MM.1S (cell line): Measurements from ENCODE around the gene HNRNPA1.

Experiments
- DNase-seq: peaks from one replicate; pipeline ENCODE4 v3.0.0-alpha.2; 2015
- H2AFZ ChIP-seq: fragments of 300-600 bp; sonication (generic); 2 replicates; pipeline ENCODE4 v1.6.0; 2016; ENCODE audit warnings: antibody characterized with exemption, low read length
- H3F3A ChIP-seq: fragments of 300-600 bp; sonication (generic); 2 replicates; pipeline ENCODE4 v1.6.1; 2016; ENCODE audit warnings: mild to moderate bottlenecking, antibody characterized with exemption, low read length, moderate library complexity, mixed read lengths; ENCODE audit not compliant: insufficient read depth
- H3K27ac ChIP-seq: fragments of 300-600 bp; sonication (generic); 2 replicates; pipeline ENCODE4 v1.5.1; 2016; ENCODE audit warnings: mild to moderate bottlenecking, low read length
- H3K27me3 ChIP-seq: fragments of 300-600 bp; sonication (generic); replicated peaks from 2 replicates; pipeline ENCODE4 v1.6.0; 2016; ENCODE audit warnings: low read length; ENCODE audit not compliant: insufficient read depth
- H3K36me3 ChIP-seq: fragments of 300-600 bp; sonication (generic); replicated peaks from 2 replicates; pipeline ENCODE4 v1.6.1; 2016; ENCODE audit warnings: mild to moderate bottlenecking, low read length, mixed read lengths; ENCODE audit not compliant: insufficient read depth
- H3K4me1 ChIP-seq: fragments of 300-600 bp; sonication (generic); 2 replicates; pipeline ENCODE4 v1.6.1; 2016; ENCODE audit warnings: low read length, mixed read lengths
- H3K4me2 ChIP-seq: fragments of 300-600 bp; sonication (generic); 2 replicates; pipeline ENCODE4 v1.6.0; 2016; ENCODE audit warnings: low read depth, low read length
- H3K4me3 ChIP-seq: fragments of 300-600 bp; sonication (generic); 2 replicates; pipeline ENCODE4 v1.5.1; 2016; ENCODE audit warnings: low read length, mixed read lengths
- H3K79me2 ChIP-seq: fragments of 300-600 bp; sonication (generic); 2 replicates; pipeline ENCODE4 v1.6.1; 2016; ENCODE audit warnings: mixed run types, low read length, mixed read lengths
- H3K9ac ChIP-seq: fragments of 300-600 bp; sonication (generic); 2 replicates; pipeline ENCODE4 v1.6.1; 2016; ENCODE audit warnings: low read length, mixed read lengths
- H3K9me2 ChIP-seq: fragments of 300-600 bp; sonication (generic); replicated peaks from 2 replicates; pipeline ENCODE4 v1.6.1; 2016; ENCODE audit warnings: mild to moderate bottlenecking, low read length, mixed read lengths; ENCODE audit not compliant: insufficient read depth
- H3K9me3 ChIP-seq: fragments of 300-600 bp; sonication (generic); replicated peaks from 2 replicates; pipeline ENCODE4 v1.6.1; 2016; ENCODE audit warnings: mild to moderate bottlenecking, low read length, mixed read lengths; ENCODE audit not compliant: insufficient read depth
- H4K20me1 ChIP-seq: fragments of 300-600 bp; sonication (generic); 2 replicates; pipeline ENCODE4 v1.6.1; 2016; ENCODE audit warnings: mild to moderate bottlenecking, low read length, moderate library complexity, mixed read lengths; ENCODE audit not compliant: insufficient read depth
- CTCF ChIP-seq: fragments of 300-600 bp; sonication (generic); IDR thresholded peaks from 2 replicates; pipeline ENCODE4 v1.5.1; 2016; ENCODE audit warnings: antibody characterized with exemption, low read length, mixed read lengths
- EZH2 ChIP-seq: fragments of 300-600 bp; sonication (generic); optimal IDR thresholded peaks from 2 replicates; pipeline ENCODE3; 2017; ENCODE audit warnings: low read depth, mild to moderate bottlenecking, antibody characterized with exemption, low read length, mixed read lengths
- EZH2phosphoT487 ChIP-seq: fragments of 300-600 bp; sonication (generic); IDR thresholded peaks from 2 replicates; pipeline ENCODE4 v1.6.1; 2018; ENCODE audit warnings: antibody characterized with exemption, low read length

HNRNPA1 gene

GRCh38 chr12:54273981-54274380 lies 6.5 kb upstream of the HNRNPA1 start:
- Histone ChIP-seq H3K9me3 (no peaks in the 10 kb centered on the region), H2AFZ (no peak overlapping the region), H3K79me2 (peaks cover 69% of the 10 kb centered on the region), H3K27me3 (no peaks in the 10 kb centered on the region), H3K36me3 (no peaks in the 10 kb centered on the region; the same call in 1 of the 2 replicates), H3K4me2 (no peak overlapping the region), H3K9ac (no peak overlapping the region), H3F3A (peaks cover 3% of the 10 kb centered on the region; the same call in 1 of the 2 replicates), H4K20me1 (no peaks in the 10 kb centered on the region), H3K9me2 (no peaks in the 10 kb centered on the region), H3K4me1 (peaks cover 18% of the 10 kb centered on the region), H3K4me3 (no peak overlapping the region), H3K27ac (no peak overlapping the region)
- DNase-seq, result no peak
- no peak for TF ChIP-seq CTCF
- no peak for TF ChIP-seq EZH2phosphoT487
- TF ChIP-seq EZH2, result no peak

DNA sequence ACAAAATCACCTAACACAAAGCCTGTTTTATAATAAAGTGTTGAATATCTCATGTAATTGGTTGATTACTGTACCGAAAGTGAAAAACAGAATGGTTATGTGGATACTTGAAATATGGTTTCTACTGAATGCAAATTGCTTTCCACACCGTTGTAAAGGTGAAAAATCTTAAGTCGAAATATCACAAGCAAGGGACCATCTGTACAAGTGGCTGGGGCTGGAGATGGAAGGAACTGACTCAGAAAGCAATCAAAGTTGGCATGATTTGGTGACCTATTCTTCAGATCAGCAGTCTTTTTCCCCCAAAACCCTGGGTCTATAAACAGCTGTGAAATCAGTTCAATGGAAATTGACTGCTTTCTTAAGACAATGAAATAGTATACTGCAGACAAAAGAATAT lies 4.2 kb upstream of the HNRNPA1 start:
- H3K36me3 ChIP-seq, result no peaks in the 10 kb centered on the region; the same call in 1 of the 2 replicates
- no peaks in the 10 kb centered on the region for H4K20me1 ChIP-seq
- no peak for DNase-seq
- no peak overlapping the region for H3K4me2 ChIP-seq
- H3K9ac ChIP-seq, result no peak overlapping the region
- H3K4me1 ChIP-seq, result peaks cover 18% of the 10 kb centered on the region
- H3K27ac ChIP-seq, result no peak overlapping the region
- H2AFZ ChIP-seq, result no peak overlapping the region
- peaks cover 75% of the 10 kb centered on the region for H3K79me2 ChIP-seq
- no peaks in the 10 kb centered on the region for H3K9me3 ChIP-seq
- no peaks in the 10 kb centered on the region for H3K27me3 ChIP-seq
- H3K9me2 ChIP-seq, result no peaks in the 10 kb centered on the region
- peaks cover 18% of the 10 kb centered on the region for H3F3A ChIP-seq
- no peak for TF ChIP-seq EZH2phosphoT487
- no peak for TF ChIP-seq CTCF
- TF ChIP-seq EZH2, result no peak
- no peak overlapping the region for H3K4me3 ChIP-seq

DNA sequence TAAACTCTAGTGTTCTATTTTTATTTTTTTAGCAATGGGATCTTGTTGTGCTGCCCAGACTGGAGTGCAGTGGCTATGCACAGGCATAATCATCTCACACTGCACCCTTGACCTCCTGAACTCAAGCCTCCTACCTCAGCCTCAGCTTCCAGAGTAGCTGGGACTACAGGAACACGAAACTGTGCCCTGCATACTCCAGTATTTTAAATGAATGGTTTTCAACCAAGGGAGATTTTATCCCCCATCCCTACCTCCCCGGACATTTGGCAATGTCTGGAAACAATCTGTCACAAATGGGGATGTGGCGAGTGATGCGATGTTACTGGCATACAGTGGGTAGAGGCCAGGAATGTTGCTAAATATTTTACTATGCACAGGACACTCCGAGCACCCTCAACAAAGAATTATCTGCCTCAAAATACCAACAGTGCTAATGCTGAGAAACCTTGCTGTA lies 2.7 kb upstream of the HNRNPA1 start:
- Histone ChIP-seq H3K79me2 (peaks cover 85% of the 10 kb centered on the region), H3K27me3 (no peaks in the 10 kb centered on the region), H3K4me3 (peak overlapping the region; percentile 99), H2AFZ (no peak overlapping the region), H3K4me2 (peak overlapping the region; percentile 74), H3F3A (peaks cover 27% of the 10 kb centered on the region), H3K9ac (peak overlapping the region; percentile 96; the same call in 1 of the 2 replicates), H3K9me2 (no peaks in the 10 kb centered on the region), H3K36me3 (peaks cover 9% of the 10 kb centered on the region), H3K4me1 (peaks cover 25% of the 10 kb centered on the region), H3K27ac (no peak overlapping the region), H3K9me3 (no peaks in the 10 kb centered on the region), H4K20me1 (peaks cover 7% of the 10 kb centered on the region)
- no peak for TF ChIP-seq CTCF
- TF ChIP-seq EZH2phosphoT487, result no peak
- no peak for TF ChIP-seq EZH2
- DNase-seq, result no peak
